Measurements from ENCODE around the gene KIF6.

The KIF6 gene

DNA sequence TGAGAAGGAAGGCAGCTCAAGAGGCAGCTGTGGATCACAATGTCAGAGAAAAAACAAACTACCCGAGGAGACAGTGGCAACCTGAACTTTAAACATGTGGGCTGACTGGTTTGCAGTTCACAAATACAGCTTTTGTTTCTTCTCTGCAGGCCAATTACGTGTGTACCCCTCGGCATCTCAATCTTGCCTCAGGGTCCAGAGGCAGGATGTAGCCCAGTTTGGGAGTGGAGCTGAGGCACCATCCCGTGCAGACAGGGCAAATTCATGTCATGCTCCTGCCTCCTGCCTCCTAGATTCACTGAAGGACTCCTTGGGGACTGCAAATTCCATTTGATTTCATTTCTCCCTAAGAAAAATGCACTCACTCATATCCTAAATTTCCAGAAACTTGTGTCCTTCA is 308.5 kb downstream of the KIF6 start:
- in situ Hi-C loops (cut with MboI; ENCODE audit: low pct_unique_long_range_greater_than_20kb, low sequenced_read_pairs, unreplicated experiment) = no loop called here
- no peak for TF ChIP-seq CTCF (IDR thresholded peaks at IDR 0.05; ENCODE audit: extremely low read depth, insufficient read depth, missing control alignments)
- no peak for DNase-seq (ENCODE audit: low spot score)

GRCh38 chr6:39416026-39416425 is 309.2 kb downstream of the KIF6 start:
- DNase-seq (ENCODE audit: low spot score) = no peak
- in situ Hi-C loops (cut with MboI; ENCODE audit: low pct_unique_long_range_greater_than_20kb, low sequenced_read_pairs, unreplicated experiment) = no loop called here
- TF ChIP-seq CTCF (IDR thresholded peaks at IDR 0.05; ENCODE audit: extremely low read depth, insufficient read depth, missing control alignments) = no peak

DNA sequence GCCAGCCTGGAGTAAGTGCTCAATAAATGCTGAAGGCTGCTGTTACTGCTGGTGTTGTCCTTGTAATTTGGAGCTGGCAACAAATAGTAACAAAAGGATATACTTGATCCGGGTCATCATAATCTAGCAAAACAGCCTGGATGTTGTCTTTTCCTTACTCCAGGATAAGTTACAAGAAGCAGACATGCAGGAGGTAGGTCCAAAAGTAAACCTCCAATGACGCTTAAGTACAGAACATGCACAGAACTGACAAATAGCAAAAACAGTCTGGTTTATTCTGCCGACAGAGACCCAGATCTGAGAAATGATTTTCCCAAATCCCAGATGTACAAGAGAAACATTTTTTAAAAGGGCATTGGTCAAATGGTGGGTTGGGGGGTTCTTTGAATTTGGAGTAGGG is 309.7 kb downstream of the KIF6 start:
- in situ Hi-C loops (cut with MboI; ENCODE audit: low pct_unique_long_range_greater_than_20kb, low sequenced_read_pairs, unreplicated experiment) = no loop called here
- no peak for TF ChIP-seq CTCF (IDR thresholded peaks at IDR 0.05; ENCODE audit: extremely low read depth, insufficient read depth, missing control alignments)
- DNase-seq (ENCODE audit: low spot score) = no peak

DNA sequence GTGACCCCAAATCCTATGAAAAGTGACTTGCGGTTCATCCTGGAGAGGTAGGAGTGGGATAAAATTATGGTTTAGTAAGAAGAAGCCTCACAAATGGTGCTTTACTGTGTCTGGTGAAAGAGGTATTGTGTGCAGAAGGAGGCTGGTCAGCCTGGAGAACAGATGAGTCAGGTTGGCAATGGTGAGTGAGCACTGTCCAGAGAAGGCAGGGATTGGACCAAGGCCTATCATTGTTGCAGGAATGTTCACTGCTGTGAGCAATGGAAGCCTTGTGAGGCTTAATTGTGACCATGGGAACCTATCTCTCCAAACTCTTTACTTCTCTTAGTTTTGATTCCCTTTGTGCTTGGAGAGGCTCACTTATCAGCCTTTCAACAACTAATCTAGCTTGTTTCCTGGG is 313.7 kb downstream of the KIF6 start:
- TF ChIP-seq CTCF (IDR thresholded peaks at IDR 0.05; ENCODE audit: extremely low read depth, insufficient read depth, missing control alignments) = no peak
- no peak for DNase-seq (ENCODE audit: low spot score)
- in situ Hi-C loops (cut with MboI; ENCODE audit: low pct_unique_long_range_greater_than_20kb, low sequenced_read_pairs, unreplicated experiment) = no loop called here

DNA sequence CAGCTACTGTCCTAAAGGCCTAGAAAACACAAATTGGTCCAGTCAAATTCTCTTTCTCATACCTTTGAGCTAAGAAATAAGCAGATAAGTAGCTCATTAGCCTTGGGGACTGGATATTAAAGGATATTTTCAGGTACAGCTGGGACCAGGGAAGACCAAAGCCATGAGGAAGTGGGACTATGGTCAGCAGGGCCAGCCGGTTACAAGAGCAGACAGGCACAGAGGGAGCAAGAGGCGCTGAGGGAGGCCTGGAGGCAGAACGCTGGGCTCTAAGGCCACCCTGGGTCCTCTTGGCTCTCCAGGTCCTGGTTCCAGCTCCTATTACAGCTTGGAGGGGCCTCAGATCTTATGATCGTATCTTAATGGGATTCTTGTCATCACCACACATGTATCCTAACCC is 314.2 kb downstream of the KIF6 start:
- no peak for TF ChIP-seq CTCF (IDR thresholded peaks at IDR 0.05; ENCODE audit: extremely low read depth, insufficient read depth, missing control alignments)
- no peak for DNase-seq (ENCODE audit: low spot score)
- in situ Hi-C loops (cut with MboI; ENCODE audit: low pct_unique_long_range_greater_than_20kb, low sequenced_read_pairs, unreplicated experiment) = no loop called here

- TF ChIP-seq CTCF (IDR thresholded peaks at IDR 0.05; ENCODE audit: extremely low read depth, insufficient read depth, missing control alignments) = no peak
- DNase-seq (ENCODE audit: low spot score) = no peak
- in situ Hi-C loops (cut with MboI; ENCODE audit: low pct_unique_long_range_greater_than_20kb, low sequenced_read_pairs, unreplicated experiment) = no loop called here
Measured at GRCh38 chr6:39409889-39410288, 315.3 kb downstream of the KIF6 start.

DNA sequence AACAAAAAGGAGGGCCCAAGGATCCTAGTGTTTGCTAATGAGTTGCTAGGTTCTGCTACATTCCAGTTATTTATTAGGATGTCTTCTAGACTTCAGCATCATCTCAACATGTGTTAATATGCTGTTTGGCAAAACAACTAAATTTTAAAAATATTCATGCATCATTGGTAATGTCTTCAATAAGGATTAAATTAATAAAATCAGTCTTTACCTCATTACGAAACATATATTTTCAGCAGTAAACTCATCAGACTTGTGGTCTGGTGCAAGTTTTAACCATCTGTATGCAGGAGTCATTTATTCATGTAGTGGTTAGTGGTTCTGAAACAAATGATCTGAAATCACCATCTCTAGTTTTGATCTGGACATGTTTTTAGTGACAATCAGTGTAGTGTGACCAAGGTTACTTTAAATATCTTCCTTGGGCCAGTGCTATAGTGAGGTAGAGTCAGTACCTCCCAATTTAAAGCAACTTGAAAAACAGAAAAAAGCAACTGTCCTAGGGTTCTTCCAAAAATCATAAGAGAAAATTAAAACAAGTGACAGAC is 317.7 kb downstream of the KIF6 start:
- peak; percentile 44 for DNase-seq (ENCODE audit: low spot score)
- in situ Hi-C loops (cut with MboI; ENCODE audit: low pct_unique_long_range_greater_than_20kb, low sequenced_read_pairs, unreplicated experiment) = no loop called here
- no peak for TF ChIP-seq CTCF (IDR thresholded peaks at IDR 0.05; ENCODE audit: extremely low read depth, insufficient read depth, missing control alignments)
